ENCODE measurements around the gene ELL2. TPM values are rescaled to one million over a fixed set of nuclear protein-coding genes. Genes with fewer than 3 reads are reported as not detected.

The ELL2 gene
- total RNA-seq, 2 experiments from 2014 or later = 75.0 to 78.6 TPM

Other genes with a start within 250 kb of the ELL2 start
- gene RHOBTB3, start 230.5 kb downstream of the ELL2 start, total RNA-seq = 1 to 10 TPM; 1.5 to 2.4 TPM
- 10 to 100 TPM; 50.4 to 51.1 TPM for gene GLRX, start 139.1 kb downstream of the ELL2 start, total RNA-seq